ENCODE data around the gene MAD1L1.

MAD1L1 gene

GRCh38 chr7:2151801-2152612 lies 80.7 kb downstream of the MAD1L1 start:
- DNase-seq: no peak

GRCh38 chr7:2151237-2151636 lies 81.5 kb downstream of the MAD1L1 start:
- DNase-seq: no peak

GRCh38 chr7:2150445-2150815 lies 82.3 kb downstream of the MAD1L1 start:
- DNase-seq: no peak

- no peak for DNase-seq
Measured at GRCh38 chr7:2149672-2150444, 82.9 kb downstream of the MAD1L1 start.

GRCh38 chr7:2148814-2149213 lies 83.9 kb downstream of the MAD1L1 start:
- no peak for DNase-seq

DNA sequence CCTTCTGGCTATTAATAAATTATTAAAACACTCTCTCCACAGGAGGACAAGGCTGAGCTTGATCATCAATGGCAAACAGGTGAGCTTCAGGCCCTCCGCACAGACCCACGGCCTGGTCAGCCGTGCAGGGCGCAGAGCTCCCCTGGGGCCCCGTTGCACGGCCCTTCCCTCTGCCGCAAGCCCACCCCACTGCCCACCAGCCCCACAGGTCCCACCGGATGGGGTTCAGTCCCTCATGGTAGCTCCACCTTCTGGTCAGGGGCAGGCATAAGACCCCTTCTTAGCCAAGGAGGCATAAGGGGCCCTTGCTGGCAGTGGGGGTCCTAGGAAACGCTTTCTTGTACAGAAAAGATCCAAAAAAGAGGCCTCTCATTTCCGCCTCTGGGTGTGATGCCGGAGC lies 84.6 kb downstream of the MAD1L1 start:
- no peak for DNase-seq

DNA sequence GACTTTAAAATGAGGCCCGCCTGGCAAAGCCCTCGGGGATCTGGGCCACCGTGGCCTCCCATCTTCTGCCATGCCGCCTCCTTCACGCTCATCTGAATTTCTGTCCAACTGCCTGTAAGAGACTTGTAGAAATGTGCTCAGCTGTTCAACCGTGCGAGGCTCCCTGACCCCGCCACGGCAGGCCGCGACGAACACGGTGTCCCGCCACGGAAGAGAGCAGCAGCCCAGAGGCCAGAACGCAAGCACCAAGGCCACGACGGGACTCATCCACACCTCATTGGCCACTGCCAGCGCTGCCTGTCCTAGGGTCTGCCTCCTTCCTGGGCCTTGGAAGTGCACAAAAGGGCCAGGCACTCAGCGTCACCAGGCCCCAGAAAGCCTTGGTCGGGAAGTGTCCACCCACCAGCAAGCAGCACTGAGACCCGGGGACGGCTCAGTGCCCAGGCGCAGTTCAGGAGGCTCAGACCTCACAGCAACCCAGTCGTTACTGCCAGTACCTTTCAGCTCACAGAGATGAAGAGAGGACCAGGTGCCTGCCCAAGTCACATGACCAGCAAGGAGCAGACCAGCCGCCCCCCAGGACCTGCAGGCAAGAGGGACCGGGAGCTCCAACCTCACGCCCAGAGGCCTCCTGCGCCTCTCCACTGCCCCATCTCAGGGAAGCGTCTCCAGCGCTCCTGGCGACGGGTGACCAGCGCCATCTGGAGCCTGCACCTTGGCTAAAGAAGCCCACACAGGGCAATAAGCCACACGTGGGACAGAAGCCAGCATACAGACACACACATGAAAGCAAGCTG lies 85.9 kb downstream of the MAD1L1 start:
- no peak for DNase-seq

- DNase-seq: no peak
Measured at GRCh38 chr7:2145835-2146580, 86.7 kb downstream of the MAD1L1 start.

- no peak for DNase-seq
Measured at GRCh38 chr7:2144926-2145325, 87.8 kb downstream of the MAD1L1 start.

GRCh38 chr7:2143981-2144595 lies 88.7 kb downstream of the MAD1L1 start:
- no peak for DNase-seq

- DNase-seq: no peak
Measured at GRCh38 chr7:2143450-2143849, 89.3 kb downstream of the MAD1L1 start.

DNA sequence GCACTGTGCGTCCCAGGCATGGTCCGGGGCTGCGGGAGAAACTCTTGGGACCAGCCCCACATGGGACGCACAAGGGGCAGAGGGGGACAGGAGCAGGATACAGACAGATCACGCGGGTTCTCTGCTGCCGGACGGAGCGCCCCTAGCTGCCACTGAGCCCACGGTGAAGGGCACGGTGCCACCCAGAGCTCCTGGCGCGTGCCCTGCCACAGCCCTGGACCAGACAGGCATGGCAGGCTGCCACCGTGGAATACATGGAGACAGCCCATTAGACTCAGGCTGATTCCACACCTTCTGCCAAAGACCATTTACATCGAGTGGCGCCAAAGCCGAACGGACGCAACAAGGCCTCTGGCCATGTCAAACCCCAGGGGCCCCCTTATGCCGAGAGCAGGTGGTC lies 90.4 kb downstream of the MAD1L1 start:
- DNase-seq: no peak

DNA sequence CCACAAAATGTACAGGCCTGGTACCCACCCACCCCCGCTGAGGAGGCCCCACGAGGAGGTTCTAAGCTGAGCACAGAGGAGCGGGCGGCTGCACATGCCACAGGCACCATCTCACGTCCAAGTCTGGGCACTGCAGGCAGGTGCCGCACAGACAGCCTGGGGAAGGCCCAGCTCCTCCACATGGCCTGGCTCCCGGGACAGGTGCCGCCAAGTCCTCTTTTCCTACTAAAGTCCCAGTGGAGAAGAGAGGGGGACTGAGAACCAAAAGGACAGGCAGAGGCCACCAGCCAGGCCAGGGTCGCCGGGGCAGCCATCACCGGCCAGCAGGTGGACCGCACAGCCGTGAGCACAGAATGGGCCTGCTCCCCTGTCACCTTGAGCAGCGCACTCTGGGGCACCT lies 91.1 kb downstream of the MAD1L1 start:
- DNase-seq: no peak

DNA sequence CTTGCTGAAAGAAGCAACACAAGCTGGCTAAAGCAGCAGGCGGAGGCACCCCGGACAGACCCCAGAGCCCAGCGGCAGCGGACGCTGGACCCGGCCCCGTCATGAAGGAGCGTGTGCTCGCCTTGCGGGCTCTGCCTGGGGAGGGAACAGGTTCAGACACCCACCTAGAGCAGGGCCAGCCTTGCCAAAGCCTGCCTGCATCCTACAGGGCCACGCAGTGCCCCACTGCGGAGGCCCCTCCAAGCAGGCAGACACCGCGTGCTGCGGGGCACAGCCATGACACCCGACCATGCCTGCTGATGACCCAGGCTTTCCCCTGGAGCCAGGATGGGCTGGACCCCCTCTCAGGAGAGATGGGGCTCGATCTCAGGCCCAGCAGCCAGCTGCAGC lies 91.7 kb downstream of the MAD1L1 start:
- DNase-seq: no peak

DNA sequence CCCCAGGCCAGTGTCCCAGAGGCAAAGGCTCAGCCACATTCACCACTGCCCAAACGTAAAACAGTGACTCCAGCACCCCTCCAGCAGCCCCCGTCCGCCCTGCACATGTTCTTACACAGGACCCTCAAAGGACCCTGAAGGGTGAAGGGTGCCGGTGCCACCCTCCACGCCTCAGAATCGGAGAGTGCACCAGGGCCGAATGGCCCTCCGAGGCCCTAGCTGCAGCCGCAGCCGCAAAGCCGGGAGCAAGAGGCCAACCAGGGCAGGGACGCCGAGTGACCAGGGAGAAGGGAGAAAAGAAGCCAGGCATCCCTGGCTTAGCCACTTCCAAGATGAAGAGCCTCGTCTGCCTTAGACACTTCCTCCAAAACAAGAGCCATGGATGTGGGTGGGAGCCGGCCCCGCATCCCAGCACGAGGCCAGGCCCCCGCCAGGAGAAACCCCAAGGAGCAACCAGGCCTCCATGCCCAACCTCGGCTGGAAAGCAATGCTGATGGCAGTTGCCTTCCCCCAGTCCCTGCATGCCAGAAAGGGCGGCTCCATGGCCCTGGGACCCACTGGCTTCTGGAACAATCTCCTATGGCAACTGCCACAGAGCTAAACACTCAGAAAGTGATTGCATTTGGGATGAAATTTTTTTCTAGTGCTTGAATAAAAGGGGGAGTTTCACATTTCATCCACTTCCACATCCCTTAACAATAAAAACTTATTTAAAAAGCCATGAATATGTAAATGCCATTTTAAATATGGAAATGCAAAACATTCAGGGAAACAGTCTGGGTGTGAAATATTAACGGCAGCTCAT lies 92.3 kb downstream of the MAD1L1 start:
- DNase-seq: no peak

GRCh38 chr7:2139004-2139699 lies 93.6 kb downstream of the MAD1L1 start:
- no peak for DNase-seq

DNA sequence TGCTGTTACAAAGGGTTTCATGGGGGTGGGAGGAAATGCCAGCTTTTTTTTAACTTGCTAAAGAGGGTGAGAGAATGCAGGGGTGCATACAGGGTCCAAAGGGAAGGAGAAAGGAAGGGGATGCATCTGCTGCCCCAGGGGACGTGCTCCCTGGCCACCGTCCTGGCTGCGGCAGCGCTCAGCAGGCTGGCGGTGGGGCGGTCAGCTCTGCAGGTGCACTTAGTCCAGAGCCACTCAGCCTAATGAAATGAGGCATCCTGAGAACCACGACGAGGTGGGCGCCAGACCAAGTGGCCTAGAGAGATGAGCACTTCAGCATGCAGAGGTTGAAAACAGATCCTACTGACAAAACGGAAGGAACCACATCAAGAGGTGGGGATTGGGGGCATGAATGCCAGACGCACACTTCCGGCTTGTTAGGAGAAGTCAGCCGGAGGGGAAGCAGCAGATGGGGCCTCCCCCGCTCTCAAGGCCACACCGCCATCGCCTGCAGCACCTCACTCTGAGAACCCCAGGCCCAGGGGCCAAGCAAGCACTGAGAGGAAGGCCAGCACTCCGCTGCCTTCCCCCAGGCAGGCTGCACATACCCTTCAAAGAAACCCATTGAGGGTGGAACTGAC lies 94.5 kb downstream of the MAD1L1 start:
- DNase-seq: no peak

DNA sequence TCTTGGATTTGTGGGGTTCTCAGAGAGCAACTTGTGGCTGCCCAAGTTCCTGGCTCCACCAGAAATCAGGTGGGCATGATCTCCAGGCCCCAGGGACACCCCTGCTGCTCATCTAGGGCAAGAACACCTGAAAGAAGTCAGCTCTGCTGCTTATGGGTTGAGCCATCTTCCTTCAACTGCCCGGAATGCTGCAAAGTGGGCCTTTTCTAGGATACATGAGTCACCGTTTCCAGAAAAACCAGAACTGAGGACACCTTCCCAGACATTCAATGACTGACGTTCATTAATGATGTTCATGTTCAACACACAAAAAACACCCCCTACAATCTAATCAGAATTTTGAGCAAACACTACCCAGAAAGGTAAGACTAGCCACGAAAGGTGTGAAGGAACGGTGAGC lies 98.0 kb downstream of the MAD1L1 start:
- no peak for DNase-seq

GRCh38 chr7:2132243-2132642 lies 100.5 kb downstream of the MAD1L1 start:
- no peak for DNase-seq

- no peak for DNase-seq
Measured at GRCh38 chr7:2131800-2132199, 100.9 kb downstream of the MAD1L1 start.

Measured in SIG-M5 (cell line).